Endothelial cell of umbilical vein (primary cell): Measurements from ENCODE around the gene PSAP. TPM values are rescaled to one million over a fixed set of nuclear protein-coding genes. Genes with fewer than 3 reads are reported as not detected.

Experiments used
- BruUV-seq: library from RNA; stranded (reverse); fragments of 400-500 nt; replicated peaks from 2 replicates; lab custom pipeline; 2021; lab: Mats Ljungman, UMichigan
- CTCF ChIA-PET: fragments of 300-600, 350-600 bp; sonication (Branson Sonifier 250); formaldehyde crosslinking; loops from one replicate; lab custom pipeline; 2021; ENCODE audit warnings: antibody characterized with exemption, inconsistent platforms; lab: Charles Lee
- POLR2A ChIA-PET: fragments of 300-600, 350-600 bp; sonication (Branson Sonifier 250); formaldehyde crosslinking; loops from one replicate; lab custom pipeline; 2021; ENCODE audit warnings: antibody characterized with exemption, inconsistent platforms; lab: Charles Lee
- DNase-seq: peaks from one replicate; pipeline ENCODE4 v3.0.0-alpha.2; 2011; ENCODE audit warnings: low read depth, low spot score
- FAIRE-seq: peaks from 2 replicates; lab custom pipeline; 2011; peaks lifted over from hg19 to GRCh38; lab: Jason Lieb, UNC
- H2AFZ ChIP-seq: 2 replicates; pipeline ENCODE4 v1.6.0; 2012; ENCODE audit warnings: low read depth, low read length, control low read depth, inconsistent platforms
- H3K27ac ChIP-seq: 2 replicates; pipeline ENCODE4 v1.5.1; 2011; ENCODE audit warnings: low read depth, mild to moderate bottlenecking, control low read depth, low read length, moderate library complexity; ENCODE audit not compliant: insufficient read depth
- H3K27me3 ChIP-seq, 2 experiments: 2 replicates each; pipeline versions ENCODE4 v1.6.0 to v1.6.1; 2011; ENCODE audit warnings: low read length in 2 of 2, mixed read lengths in 1 of 2; ENCODE audit not compliant: control insufficient read depth in 2 of 2, insufficient read depth in 2 of 2
- H3K36me3 ChIP-seq, 2 experiments: 2 replicates in 1 of 2; 3 replicates in 1 of 2; pipeline ENCODE4 v1.5.1; 2011; ENCODE audit warnings: low read length in 2 of 2, mild to moderate bottlenecking in 1 of 2, moderate library complexity in 1 of 2; ENCODE audit not compliant: control insufficient read depth in 2 of 2, insufficient read depth in 2 of 2; ENCODE audit errors: extremely low read depth in 1 of 2
- H3K4me1 ChIP-seq: 3 replicates; pipeline ENCODE4 v1.5.1; 2011; ENCODE audit warnings: mild to moderate bottlenecking, low read length; ENCODE audit not compliant: control insufficient read depth, insufficient read depth; ENCODE audit errors: extremely low read depth
- H3K4me2 ChIP-seq: 2 replicates; pipeline ENCODE4 v1.6.1; 2011; ENCODE audit warnings: low read length, control low read depth, mixed read lengths; ENCODE audit not compliant: insufficient read depth
- H3K4me3 ChIP-seq, 3 experiments: fragments of 200-600 bp in 1 of 3; sonication (generic), shearing (Covaris generic) in 1 of 3; replicated peaks in 1 of 3; 2 replicates each; pipeline ENCODE4 v1.5.1; 2011 to 2016; ENCODE audit warnings: control low read depth in 3 of 3, low read length in 3 of 3, mild to moderate bottlenecking in 2 of 3, inconsistent platforms in 1 of 3, low read depth in 1 of 3, moderate library complexity in 1 of 3; ENCODE audit not compliant: insufficient read depth in 1 of 3
- H3K79me2 ChIP-seq: 2 replicates; pipeline ENCODE4 v1.6.0; 2012; ENCODE audit warnings: low read length, inconsistent platforms; ENCODE audit not compliant: control insufficient read depth, insufficient read depth
- H3K9ac ChIP-seq: replicated peaks from 2 replicates; pipeline ENCODE3; 2011; ENCODE audit warnings: low read length, control low read depth; ENCODE audit not compliant: insufficient read depth; ENCODE audit errors: extremely low read depth
- H3K9me1 ChIP-seq: replicated peaks from 3 replicates; pipeline ENCODE4 v1.6.0; 2011; ENCODE audit warnings: mild to moderate bottlenecking, low read length; ENCODE audit not compliant: control insufficient read depth, insufficient read depth; ENCODE audit errors: extremely low read depth
- H3K9me3 ChIP-seq: replicated peaks from 2 replicates; pipeline ENCODE4 v1.5.1; 2012; ENCODE audit warnings: low read length, inconsistent platforms; ENCODE audit not compliant: control insufficient read depth, insufficient read depth
- H4K20me1 ChIP-seq: replicated peaks from 2 replicates; pipeline ENCODE3; 2011; ENCODE audit warnings: mild to moderate bottlenecking, low read length; ENCODE audit not compliant: control insufficient read depth, insufficient read depth; ENCODE audit errors: extremely low read depth
- CTCF ChIP-seq, 2 donors: IDR thresholded peaks; 1 replicate in 1 of 2; 2 replicates in 1 of 2; pipeline ENCODE4 v1.5.1; 2011; ENCODE audit warnings: low read length in 2 of 2, mild to moderate bottlenecking in 2 of 2, moderate library complexity in 2 of 2, control low read depth in 1 of 2, inconsistent platforms in 1 of 2, low read depth in 1 of 2; ENCODE audit not compliant: insufficient read depth in 1 of 2; ENCODE audit errors: extremely low read depth in 1 of 2
- FOS ChIP-seq: IDR thresholded peaks from 2 replicates; pipeline ENCODE4 v1.6.1; 2011; ENCODE audit warnings: mild to moderate bottlenecking, low read length, moderate library complexity, borderline replicate concordance; ENCODE audit not compliant: insufficient read depth
- GATA2 ChIP-seq: IDR thresholded peaks from 2 replicates; pipeline ENCODE4 v1.7.0; 2011; ENCODE audit warnings: low read depth, mild to moderate bottlenecking, moderate library complexity, mixed read lengths, low read length; ENCODE audit not compliant: insufficient read length, insufficient read depth
- JUN ChIP-seq: IDR thresholded peaks from 2 replicates; pipeline ENCODE4 v1.6.1; 2011; ENCODE audit warnings: borderline replicate concordance, low read depth; ENCODE audit not compliant: insufficient read length, insufficient read depth
- MAX ChIP-seq: IDR thresholded peaks from 2 replicates; pipeline ENCODE4 v1.6.1; 2011; ENCODE audit not compliant: insufficient read depth, insufficient read length
- MYC ChIP-seq: IDR thresholded peaks from one replicate; pipeline ENCODE4 v1.6.1; 2011; ENCODE audit warnings: mild to moderate bottlenecking, low read depth, low read length
- POLR2A ChIP-seq: IDR thresholded peaks from 2 replicates; pipeline ENCODE4 v1.6.1; 2012; ENCODE audit warnings: low read depth, mild to moderate bottlenecking, control low read depth, low read length
- POLR2AphosphoS5 ChIP-seq: IDR thresholded peaks from 2 replicates; pipeline ENCODE4 v1.6.1; 2012; ENCODE audit warnings: low read depth, mild to moderate bottlenecking, control low read depth, low read length, moderate library complexity; ENCODE audit not compliant: insufficient read depth
- dilution Hi-C: fragments of 300-500 bp; cut with MboI; formaldehyde crosslinking; loops from one replicate; pipeline ENCODE4 v1.15.0; 2019; ENCODE audit warnings: low sequenced_read_pairs; ENCODE audit not compliant: extremely low pct_ligation_motif_present
- intact Hi-C: fragments of 100-400 bp; cut with micrococcal nuclease; formaldehyde crosslinking; loops from one replicate; pipeline ENCODE4 v1.10.0; 2022
- polyA plus RNA-seq, 4 experiments: library from polyadenylated mRNA; depleted of rRNA in 3 of 4; stranded (reverse) in 3 of 4; unstranded in 1 of 4; fragments of >200 nt; gene quantifications; 2 replicates each; pipeline versions ENCODE4 v1.2.1 to v1.2.3, GENCODE V29; 2011 to 2012; ENCODE audit warnings: missing spikeins in 1 of 4
- total RNA-seq: library from RNA; stranded (reverse); gene quantifications from 2 replicates; pipeline ENCODE4 v1.2.3, GENCODE V29; 2021

PSAP gene
- total and polyA plus RNA-seq, 2 donors (not counting 3 experiments of a cell fraction or from before 2014, with no cell fraction given): 644 to 1,476 TPM

GRCh38 chr10:71780719-71781118 lies 70.3 kb downstream of the PSAP start:
- Histone ChIP-seq H4K20me1 (no peaks in the 10 kb centered on the region), H3K27ac (no peak overlapping the region), H3K27me3 (no peaks in the 10 kb centered on the region), H3K4me1 (no peaks in the 10 kb centered on the region), H3K4me3 (no peak overlapping the region), H2AFZ (no peak overlapping the region), H3K9ac (no peak overlapping the region), H3K79me2 (no peaks in the 10 kb centered on the region), H3K4me2 (no peak overlapping the region), H3K9me1 (no peaks in the 10 kb centered on the region), H3K36me3 (no peaks in the 10 kb centered on the region), H3K9me3 (no peaks in the 10 kb centered on the region)
- CTCF ChIA-PET: no interaction called here
- no TSS peak for BruUV-seq
- DNase-seq: no peak
- TF ChIP-seq GATA2 (no peak), FOS (no peak), MYC (no peak), POLR2AphosphoS5 (no peak), JUN (no peak), MAX (no peak), POLR2A (no peak), CTCF (IDR thresholded peaks at IDR 0.05; ENCODE audit: extremely low read depth in 1 of 2, insufficient read depth in 1 of 2, low read depth in 1 of 2, low read length in 2 of 2) (no peak)
- POLR2A ChIA-PET: no interaction called here
- dilution Hi-C loops: no loop called here
- intact Hi-C loops: no loop called here
- FAIRE-seq: no peak
